Trophoblast cell (in vitro differentiated cells and primary cell): ENCODE measurements around the gene FER.
"Not testable (repeated sequence)": the region's sequence is repeated elsewhere in the genome, so short reads cannot be mapped to it uniquely, and the experiment has no call there.

Experiments
- DNase-seq, 2 donors: peaks; one replicate each; pipeline ENCODE4 v3.0.0-alpha.2; 2016
- H2AFZ ChIP-seq: 2 replicates; pipeline ENCODE4 v1.6.1; 2013; ENCODE audit warnings: low read length, moderate library complexity, mild to moderate bottlenecking; ENCODE audit not compliant: insufficient read depth, poor library complexity
- H2AK5ac ChIP-seq: 2 replicates; pipeline ENCODE4 v1.6.1; 2013; ENCODE audit warnings: mild to moderate bottlenecking, low read length
- H2BK120ac ChIP-seq: 2 replicates; pipeline ENCODE4 v1.6.1; 2013; ENCODE audit warnings: low read length, mild to moderate bottlenecking, moderate library complexity; ENCODE audit not compliant: insufficient read depth, poor library complexity
- H2BK12ac ChIP-seq: 2 replicates; pipeline ENCODE4 v1.6.1; 2013; ENCODE audit warnings: mild to moderate bottlenecking, low read length, moderate library complexity
- H2BK5ac ChIP-seq: 2 replicates; pipeline ENCODE4 v1.6.1; 2013; ENCODE audit warnings: low read length, low read depth, moderate library complexity, mild to moderate bottlenecking; ENCODE audit not compliant: poor library complexity
- H3K14ac ChIP-seq: 2 replicates; pipeline ENCODE4 v1.6.1; 2013; ENCODE audit warnings: mild to moderate bottlenecking, low read length
- H3K18ac ChIP-seq: 2 replicates; pipeline ENCODE4 v1.6.1; 2013; ENCODE audit warnings: mild to moderate bottlenecking, low read length
- H3K23ac ChIP-seq: 2 replicates; pipeline ENCODE4 v1.6.1; 2013; ENCODE audit warnings: low read length
- H3K27ac ChIP-seq: 2 replicates; pipeline ENCODE4 v1.5.1; 2013; ENCODE audit warnings: low read depth, mild to moderate bottlenecking, inconsistent platforms, low read length, moderate library complexity
- H3K27me3 ChIP-seq: 2 replicates; pipeline ENCODE4 v1.6.1; 2013; ENCODE audit warnings: inconsistent platforms, mild to moderate bottlenecking, low read length, moderate library complexity; ENCODE audit not compliant: insufficient read depth
- H3K36me3 ChIP-seq, 2 experiments: 1 replicate in 1 of 2; 2 replicates in 1 of 2; pipeline ENCODE4 v1.6.1; 2013; ENCODE audit warnings: low read length in 2 of 2, mild to moderate bottlenecking in 2 of 2, moderate library complexity in 1 of 2; ENCODE audit not compliant: insufficient read depth in 2 of 2, control insufficient read depth in 1 of 2
- H3K4ac ChIP-seq: 2 replicates; pipeline ENCODE4 v1.6.1; 2013; ENCODE audit warnings: low read depth, mild to moderate bottlenecking, low read length, moderate library complexity
- H3K4me1 ChIP-seq, 2 experiments: 1 replicate in 1 of 2; 2 replicates in 1 of 2; pipeline ENCODE4 v1.6.1; 2013; ENCODE audit warnings: low read length in 2 of 2, mild to moderate bottlenecking in 2 of 2, moderate library complexity in 1 of 2; ENCODE audit not compliant: insufficient read depth in 2 of 2, control insufficient read depth in 1 of 2
- H3K4me2 ChIP-seq: 2 replicates; pipeline ENCODE4 v1.6.1; 2013; ENCODE audit warnings: inconsistent platforms, mild to moderate bottlenecking, low read length, moderate library complexity
- H3K4me3 ChIP-seq: 2 replicates; pipeline ENCODE4 v1.5.1; 2013; ENCODE audit warnings: mild to moderate bottlenecking, low read depth, low read length, inconsistent platforms
- H3K79me1 ChIP-seq: one replicate; pipeline ENCODE4 v1.6.1; 2013; ENCODE audit warnings: low read length
- H3K79me2 ChIP-seq: 2 replicates; pipeline ENCODE4 v1.6.1; 2013; ENCODE audit warnings: low read length, mild to moderate bottlenecking; ENCODE audit not compliant: control insufficient read depth, insufficient read depth, poor library complexity
- H3K9ac ChIP-seq: 2 replicates; pipeline ENCODE4 v1.6.1; 2013; ENCODE audit warnings: mild to moderate bottlenecking, low read length
- H3K9me3 ChIP-seq: 2 replicates; pipeline ENCODE4 v1.6.1; 2013; ENCODE audit warnings: low read depth, mild to moderate bottlenecking, control low read depth, inconsistent platforms, low read length; ENCODE audit not compliant: insufficient read depth
- H4K12ac ChIP-seq: 2 replicates; pipeline ENCODE4 v1.6.1; 2013; ENCODE audit warnings: low read depth, mild to moderate bottlenecking, low read length, moderate library complexity
- H4K8ac ChIP-seq: 2 replicates; pipeline ENCODE4 v1.6.1; 2013; ENCODE audit warnings: low read depth, mild to moderate bottlenecking, low read length, moderate library complexity
- H4K91ac ChIP-seq: one replicate; pipeline ENCODE4 v1.6.1; 2013; ENCODE audit warnings: low read depth, mild to moderate bottlenecking, low read length, moderate library complexity
- WGBS: extraction: QIAGEN DNeasy Blood & Tissue Kit; methylation state at CpG from one replicate; pipeline ENCODE4 v1.1.7; 2013; ENCODE audit warnings: missing lambda C conversion rate; ENCODE audit not compliant: insufficient read length, insufficient coverage; ENCODE audit errors: extremely low coverage; 5-methylcytosine and 5-hydroxymethylcytosine counted together

FER gene

GRCh38 chr5:108765647-108766046, 17.9 kb downstream of the FER start:
- no peak for DNase-seq
- Histone ChIP-seq H3K18ac (no peak overlapping the region), H2AK5ac (no peak overlapping the region), H3K79me1 (no peaks in the 10 kb centered on the region), H3K27ac (no peak overlapping the region), H3K27me3 (no peaks in the 10 kb centered on the region), H4K12ac (no peak overlapping the region), H4K8ac (no peak overlapping the region), H3K4me2 (no peak overlapping the region), H3K4me1 (no peaks in the 10 kb centered on the region), H3K14ac (no peak overlapping the region), H2BK5ac (no peak overlapping the region), H3K4me3 (no peak overlapping the region), H2BK12ac (no peak overlapping the region), H3K9ac (no peak overlapping the region), H3K23ac (no peak overlapping the region), H2BK120ac (no peak overlapping the region), H3K79me2 (no peaks in the 10 kb centered on the region), H2AFZ (no peak overlapping the region), H3K9me3 (no peaks in the 10 kb centered on the region), H3K36me3 (no peaks in the 10 kb centered on the region), H4K91ac (no peak overlapping the region), H3K4ac (no peak overlapping the region)

- not testable (repeated sequence) for H3K4me1 ChIP-seq, H3K9me3 ChIP-seq, H3K14ac ChIP-seq, H3K27ac ChIP-seq, H4K91ac ChIP-seq, H3K36me3 ChIP-seq, H3K79me1 ChIP-seq, H3K4me3 ChIP-seq, H4K12ac ChIP-seq, H2AFZ ChIP-seq, H3K27me3 ChIP-seq, H2AK5ac ChIP-seq, H3K79me2 ChIP-seq, H2BK12ac ChIP-seq, H2BK120ac ChIP-seq, H3K9ac ChIP-seq, H3K23ac ChIP-seq, H3K4me2 ChIP-seq, H3K18ac ChIP-seq, H4K8ac ChIP-seq, H2BK5ac ChIP-seq, H3K4ac ChIP-seq
- DNase-seq: peak; percentile 57 to 70
- no CpG with 5 or more reads among the region's 5 CpGs for WGBS
Measured at GRCh38 chr5:108766916-108767315, 19.2 kb downstream of the FER start.

- Histone ChIP-seq H3K4ac (no peak overlapping the region), H3K27ac (no peak overlapping the region), H3K27me3 (no peaks in the 10 kb centered on the region), H3K36me3 (no peaks in the 10 kb centered on the region), H3K4me1 (no peaks in the 10 kb centered on the region), H2AK5ac (no peak overlapping the region), H4K91ac (no peak overlapping the region), H3K9ac (no peak overlapping the region), H3K79me1 (no peaks in the 10 kb centered on the region), H4K8ac (no peak overlapping the region), H2BK120ac (no peak overlapping the region), H3K18ac (no peak overlapping the region), H2BK5ac (no peak overlapping the region), H3K14ac (no peak overlapping the region), H2BK12ac (no peak overlapping the region), H3K4me2 (no peak overlapping the region), H3K9me3 (no peaks in the 10 kb centered on the region), H4K12ac (no peak overlapping the region), H3K4me3 (no peak overlapping the region), H3K23ac (no peak overlapping the region), H2AFZ (no peak overlapping the region), H3K79me2 (no peaks in the 10 kb centered on the region)
- no peak for DNase-seq
- no CpG with 5 or more reads among the region's 1 CpG for WGBS
Measured at GRCh38 chr5:108769352-108769751, 21.7 kb downstream of the FER start.

- H2BK5ac ChIP-seq: no peak overlapping the region
- H4K8ac ChIP-seq: no peak overlapping the region
- H2AFZ ChIP-seq: no peak overlapping the region
- H3K9me3 ChIP-seq: no peaks in the 10 kb centered on the region
- H3K18ac ChIP-seq: no peak overlapping the region
- no peaks in the 10 kb centered on the region for H3K79me2 ChIP-seq
- no peak for DNase-seq
- no peak overlapping the region for H3K9ac ChIP-seq
- no peak overlapping the region for H2BK120ac ChIP-seq
- no peak overlapping the region for H4K12ac ChIP-seq
- no peaks in the 10 kb centered on the region for H3K4me1 ChIP-seq
- H3K27me3 ChIP-seq: no peaks in the 10 kb centered on the region
- H2BK12ac ChIP-seq: no peak overlapping the region
- no peak overlapping the region for H2AK5ac ChIP-seq
- H3K36me3 ChIP-seq: peaks cover 0 to 2% of the 10 kb centered on the region in 2 experiments
- no peaks in the 10 kb centered on the region for H3K79me1 ChIP-seq
- WGBS: no CpG with 5 or more reads among the region's 1 CpG
- H3K14ac ChIP-seq: no peak overlapping the region
- no peak overlapping the region for H4K91ac ChIP-seq
- no peak overlapping the region for H3K23ac ChIP-seq
- no peak overlapping the region for H3K4me2 ChIP-seq
- no peak overlapping the region for H3K4ac ChIP-seq
- no peak overlapping the region for H3K27ac ChIP-seq
- H3K4me3 ChIP-seq: no peak overlapping the region
Measured at GRCh38 chr5:108772626-108773025, 24.9 kb downstream of the FER start.
